GM12892 (cell line): ENCODE results near the gene ADGRL3.

ENCODE experiments used
- POLR2A ChIP-seq: IDR thresholded peaks from 2 replicates; pipeline ENCODE4 v1.6.1; 2011; ENCODE audit warnings: low read depth, low read length, control low read depth
- POLR2AphosphoS5 ChIP-seq: IDR thresholded peaks from 2 replicates; pipeline ENCODE4 v1.6.1; 2011; ENCODE audit warnings: low read depth, low read length, control low read depth
- TAF1 ChIP-seq: IDR thresholded peaks from 2 replicates; pipeline ENCODE4 v1.6.1; 2011; ENCODE audit warnings: low read depth, mild to moderate bottlenecking, control low read depth, low read length, borderline replicate concordance

- TF ChIP-seq TAF1 (no peak), POLR2A (no peak), POLR2AphosphoS5 (no peak)
Observed at GRCh38 chr4:62006108-62006507, 806.0 kb downstream of the ADGRL3 start.
